A673 (cell line): ENCODE data around the gene RAPGEF4.

Experiments used
- EZH2 ChIP-seq: fragments of 200-600 bp; sonication (generic); IDR thresholded peaks from 2 replicates; pipeline ENCODE4 v1.6.1; 2017; ENCODE audit warnings: borderline replicate concordance, low read depth, mild to moderate bottlenecking, mixed read lengths, antibody characterized with exemption, low read length; ENCODE audit not compliant: poor library complexity, severe bottlenecking
- TF ChIP-seq, protein P1 (sequence below): fragments of 300-800, 200-600 bp; sonication (generic); conservative IDR thresholded peaks from 2 replicates; pipeline ENCODE4 v1.5.1; 2017; ENCODE audit warnings: low read depth, mild to moderate bottlenecking, antibody characterized with exemption, low read length, moderate library complexity, mixed read lengths

DNA sequence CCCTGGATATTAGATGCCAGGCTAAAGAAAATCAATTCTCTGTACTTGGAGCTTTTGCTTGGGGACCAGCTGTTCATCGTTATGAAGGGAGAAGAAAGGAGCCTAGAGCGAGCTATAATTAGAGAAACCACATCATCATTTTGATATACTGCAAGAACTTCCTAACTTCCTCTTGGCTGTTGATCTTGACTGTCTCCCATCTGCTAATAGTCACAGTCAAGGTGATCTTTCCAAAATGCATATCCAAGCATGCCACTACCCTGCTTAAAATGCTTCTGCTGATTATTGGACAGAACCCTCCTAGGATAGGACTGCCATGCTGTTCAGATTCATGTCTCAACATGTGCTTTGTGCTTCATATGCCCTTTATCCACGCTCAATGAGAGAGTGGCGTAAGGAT is 54.8 kb downstream of the RAPGEF4 start:
- TF ChIP-seq, protein P1, sequence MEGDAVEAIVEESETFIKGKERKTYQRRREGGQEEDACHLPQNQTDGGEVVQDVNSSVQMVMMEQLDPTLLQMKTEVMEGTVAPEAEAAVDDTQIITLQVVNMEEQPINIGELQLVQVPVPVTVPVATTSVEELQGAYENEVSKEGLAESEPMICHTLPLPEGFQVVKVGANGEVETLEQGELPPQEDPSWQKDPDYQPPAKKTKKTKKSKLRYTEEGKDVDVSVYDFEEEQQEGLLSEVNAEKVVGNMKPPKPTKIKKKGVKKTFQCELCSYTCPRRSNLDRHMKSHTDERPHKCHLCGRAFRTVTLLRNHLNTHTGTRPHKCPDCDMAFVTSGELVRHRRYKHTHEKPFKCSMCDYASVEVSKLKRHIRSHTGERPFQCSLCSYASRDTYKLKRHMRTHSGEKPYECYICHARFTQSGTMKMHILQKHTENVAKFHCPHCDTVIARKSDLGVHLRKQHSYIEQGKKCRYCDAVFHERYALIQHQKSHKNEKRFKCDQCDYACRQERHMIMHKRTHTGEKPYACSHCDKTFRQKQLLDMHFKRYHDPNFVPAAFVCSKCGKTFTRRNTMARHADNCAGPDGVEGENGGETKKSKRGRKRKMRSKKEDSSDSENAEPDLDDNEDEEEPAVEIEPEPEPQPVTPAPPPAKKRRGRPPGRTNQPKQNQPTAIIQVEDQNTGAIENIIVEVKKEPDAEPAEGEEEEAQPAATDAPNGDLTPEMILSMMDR, result no peak
- TF ChIP-seq EZH2, result no peak
